ENCODE results near the gene SLC6A11. TPM values are rescaled to one million over a fixed set of nuclear protein-coding genes. Genes with fewer than 3 reads are reported as not detected.

The SLC6A11 gene
- total and polyA plus RNA-seq, 10 donors, result 0.03 to 2.7 (median 0.41) TPM; not detected in 2

GRCh38 chr3:10911350-10912002 lies 95.4 kb downstream of the SLC6A11 start:
- peaks cover 6 to 34% (median 25%) of the 10 kb centered on the region in 8 donors for H3K9me3 ChIP-seq
- no peaks in the 10 kb centered on the region for H3K36me3 ChIP-seq
- no peak for DNase-seq
- intact Hi-C loops (cut with DNase I; ENCODE audit: low total_unique reads), result no loop called here
- TF ChIP-seq POLR2A (IDR thresholded peaks at IDR 0.05) (no peak), POLR2AphosphoS5 (IDR thresholded peaks at IDR 0.05) (no peak)
- TF ChIP-seq, protein P1, sequence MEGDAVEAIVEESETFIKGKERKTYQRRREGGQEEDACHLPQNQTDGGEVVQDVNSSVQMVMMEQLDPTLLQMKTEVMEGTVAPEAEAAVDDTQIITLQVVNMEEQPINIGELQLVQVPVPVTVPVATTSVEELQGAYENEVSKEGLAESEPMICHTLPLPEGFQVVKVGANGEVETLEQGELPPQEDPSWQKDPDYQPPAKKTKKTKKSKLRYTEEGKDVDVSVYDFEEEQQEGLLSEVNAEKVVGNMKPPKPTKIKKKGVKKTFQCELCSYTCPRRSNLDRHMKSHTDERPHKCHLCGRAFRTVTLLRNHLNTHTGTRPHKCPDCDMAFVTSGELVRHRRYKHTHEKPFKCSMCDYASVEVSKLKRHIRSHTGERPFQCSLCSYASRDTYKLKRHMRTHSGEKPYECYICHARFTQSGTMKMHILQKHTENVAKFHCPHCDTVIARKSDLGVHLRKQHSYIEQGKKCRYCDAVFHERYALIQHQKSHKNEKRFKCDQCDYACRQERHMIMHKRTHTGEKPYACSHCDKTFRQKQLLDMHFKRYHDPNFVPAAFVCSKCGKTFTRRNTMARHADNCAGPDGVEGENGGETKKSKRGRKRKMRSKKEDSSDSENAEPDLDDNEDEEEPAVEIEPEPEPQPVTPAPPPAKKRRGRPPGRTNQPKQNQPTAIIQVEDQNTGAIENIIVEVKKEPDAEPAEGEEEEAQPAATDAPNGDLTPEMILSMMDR (IDR thresholded peaks at IDR 0.05 in 8 of 11, conservative IDR thresholded peaks at IDR 0.05 in 3 of 11), result no peak
- peaks cover 0 to 23% (median 0%) of the 10 kb centered on the region in 7 donors for H3K27me3 ChIP-seq (replicated peaks in 1 of 7)
- no peak overlapping the region for H3K4me3 ChIP-seq
- H3K27ac ChIP-seq, result no peak overlapping the region
- no peaks in the 10 kb centered on the region for H3K4me1 ChIP-seq
- 78 to 96% (median 89%) methylated on average over 2 of the region's 2 CpGs for WGBS, 5 donors

- no peak overlapping the region for H3K4me3 ChIP-seq
- intact Hi-C loops (cut with DNase I; ENCODE audit: low total_unique reads), result no loop called here
- WGBS, 5 donors, result 55 to 82% (median 71%) methylated on average over 2 to 3 of the region's 3 CpGs
Observed at GRCh38 chr3:10912786-10913185, 96.8 kb downstream of the SLC6A11 start.

GRCh38 chr3:10915376-10915775 lies 99.3 kb downstream of the SLC6A11 start:
- no peak overlapping the region for H3K27ac ChIP-seq
- no peak for DNase-seq
- 46 to 55% (median 52%) methylated on average over 5 of the region's 5 CpGs for WGBS, 5 donors
- H3K27me3 ChIP-seq (replicated peaks in 1 of 7), result peaks cover 0 to 32% (median 0%) of the 10 kb centered on the region in 7 donors
- H3K4me1 ChIP-seq, result no peaks in the 10 kb centered on the region
- intact Hi-C loops (cut with DNase I; ENCODE audit: low total_unique reads), result no loop called here
- peaks cover 0 to 3% (median 0%) of the 10 kb centered on the region in 8 donors for H3K9me3 ChIP-seq
- no peak overlapping the region for H3K4me3 ChIP-seq
- no peak for TF ChIP-seq POLR2A (IDR thresholded peaks at IDR 0.05)
- TF ChIP-seq POLR2AphosphoS5 (IDR thresholded peaks at IDR 0.05), result no peak
- TF ChIP-seq, protein P1 (IDR thresholded peaks at IDR 0.05 in 8 of 11, conservative IDR thresholded peaks at IDR 0.05 in 3 of 11), result no peak
- no peaks in the 10 kb centered on the region for H3K36me3 ChIP-seq

More at GRCh38 chr3:10912786-10913185, 96.8 kb downstream of the SLC6A11 start:
- Histone ChIP-seq H3K9me3 (peaks cover 0 to 21% (median 12%) of the 10 kb centered on the region in 8 donors), H3K27me3 (replicated peaks in 1 of 7) (peaks cover 0 to 23% (median 0%) of the 10 kb centered on the region in 7 donors), H3K36me3 (no peaks in the 10 kb centered on the region), H3K4me1 (no peaks in the 10 kb centered on the region), H3K27ac (no peak overlapping the region)
- TF ChIP-seq POLR2AphosphoS5 (IDR thresholded peaks at IDR 0.05) (no peak), POLR2A (IDR thresholded peaks at IDR 0.05) (no peak)
- TF ChIP-seq, protein P1 (IDR thresholded peaks at IDR 0.05 in 8 of 11, conservative IDR thresholded peaks at IDR 0.05 in 3 of 11), result no peak
- no peak for DNase-seq

DNA sequence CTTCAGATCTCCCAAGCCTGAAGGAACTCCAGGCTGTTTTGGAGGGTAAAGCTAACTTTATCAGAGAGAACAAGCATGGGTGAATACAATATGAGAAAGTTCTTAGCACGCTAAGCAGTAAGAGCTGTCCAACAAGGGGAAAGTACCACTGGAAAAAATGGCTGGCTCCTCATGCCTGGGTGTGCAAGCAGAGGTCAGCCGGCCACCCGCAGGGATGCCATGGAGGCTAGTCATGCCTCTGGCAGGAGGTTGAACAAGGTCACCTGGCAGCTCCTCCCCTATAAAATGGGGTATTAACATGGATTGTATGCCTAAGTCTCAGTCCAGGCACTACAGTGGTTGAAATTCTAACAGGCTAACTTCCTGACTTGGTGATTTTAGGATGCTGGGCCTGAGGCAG lies 101.1 kb downstream of the SLC6A11 start:
- intact Hi-C loops (cut with DNase I; ENCODE audit: low total_unique reads), result no loop called here
- Histone ChIP-seq H3K4me1 (no peaks in the 10 kb centered on the region), H3K36me3 (no peaks in the 10 kb centered on the region), H3K27me3 (replicated peaks in 1 of 7) (peaks cover 0 to 28% (median 0%) of the 10 kb centered on the region in 7 donors), H3K4me3 (no peak overlapping the region), H3K9me3 (peaks cover 0 to 20% (median 2%) of the 10 kb centered on the region in 8 donors), H3K27ac (no peak overlapping the region)
- 78 to 89% (median 82%) methylated on average over 3 of the region's 3 CpGs for WGBS, 5 donors
- DNase-seq, result no peak
- no peak for TF ChIP-seq POLR2AphosphoS5 (IDR thresholded peaks at IDR 0.05)
- no peak for TF ChIP-seq POLR2A (IDR thresholded peaks at IDR 0.05)
- TF ChIP-seq, protein P1 (IDR thresholded peaks at IDR 0.05 in 8 of 11, conservative IDR thresholded peaks at IDR 0.05 in 3 of 11), result no peak
